ENCODE results near the gene COX7A2L.

Gene COX7A2L

DNA sequence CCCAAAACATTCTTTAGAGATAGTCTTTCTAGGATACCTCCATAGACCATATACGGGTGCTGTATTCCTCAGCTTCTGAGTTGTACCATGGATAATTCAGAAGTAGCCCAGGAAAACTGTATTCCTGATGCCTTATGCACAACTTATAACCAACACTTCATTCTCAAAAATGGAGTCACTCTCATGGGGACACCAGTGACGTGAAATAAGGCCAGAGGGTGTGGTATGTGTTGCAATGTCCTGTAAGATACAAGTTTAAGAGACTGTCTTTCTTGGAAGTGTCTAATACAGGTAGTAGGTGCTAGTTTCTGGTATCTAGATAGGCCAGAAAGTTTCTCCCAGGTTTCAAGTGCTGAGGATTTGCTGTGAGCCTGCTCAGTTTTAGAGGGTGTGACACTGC, 36.1 kb downstream of the COX7A2L start:
- Mint-ChIP-seq H3K4me3 (no peak overlapping the region), H3K27ac (no peak overlapping the region), H3K4me1 (ENCODE audit: low read depth) (peaks cover 28% of the 10 kb centered on the region), H3K36me3 (ENCODE audit: low read depth) (peaks cover 47% of the 10 kb centered on the region), H3K27me3 (ENCODE audit: low read depth) (no peaks in the 10 kb centered on the region), H3K9me3 (no peaks in the 10 kb centered on the region)

DNA sequence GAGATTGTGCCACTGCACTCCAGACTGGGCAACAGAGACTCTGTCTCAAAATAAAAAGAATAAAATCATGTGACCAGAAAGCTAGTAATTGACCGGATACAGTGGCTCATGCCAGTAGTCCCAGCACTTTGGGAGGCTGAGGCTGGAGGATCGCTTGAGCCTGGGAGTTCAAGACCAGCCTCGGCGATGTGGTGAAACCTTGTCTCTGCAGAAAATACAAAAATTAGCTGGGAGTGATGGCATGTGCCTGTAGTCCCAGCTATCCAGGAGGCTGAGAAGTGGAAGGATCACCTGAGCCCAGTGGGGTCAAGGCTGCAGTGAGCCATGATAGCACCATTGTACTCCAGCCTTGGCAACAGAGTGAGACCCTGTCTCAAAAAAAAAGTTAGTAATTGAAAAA, 36.8 kb downstream of the COX7A2L start:
- Mint-ChIP-seq H3K27ac (no peak overlapping the region), H3K9me3 (no peaks in the 10 kb centered on the region), H3K4me3 (no peak overlapping the region), H3K27me3 (ENCODE audit: low read depth) (no peaks in the 10 kb centered on the region), H3K36me3 (ENCODE audit: low read depth) (peaks cover 43% of the 10 kb centered on the region), H3K4me1 (ENCODE audit: low read depth) (peaks cover 26% of the 10 kb centered on the region)

DNA sequence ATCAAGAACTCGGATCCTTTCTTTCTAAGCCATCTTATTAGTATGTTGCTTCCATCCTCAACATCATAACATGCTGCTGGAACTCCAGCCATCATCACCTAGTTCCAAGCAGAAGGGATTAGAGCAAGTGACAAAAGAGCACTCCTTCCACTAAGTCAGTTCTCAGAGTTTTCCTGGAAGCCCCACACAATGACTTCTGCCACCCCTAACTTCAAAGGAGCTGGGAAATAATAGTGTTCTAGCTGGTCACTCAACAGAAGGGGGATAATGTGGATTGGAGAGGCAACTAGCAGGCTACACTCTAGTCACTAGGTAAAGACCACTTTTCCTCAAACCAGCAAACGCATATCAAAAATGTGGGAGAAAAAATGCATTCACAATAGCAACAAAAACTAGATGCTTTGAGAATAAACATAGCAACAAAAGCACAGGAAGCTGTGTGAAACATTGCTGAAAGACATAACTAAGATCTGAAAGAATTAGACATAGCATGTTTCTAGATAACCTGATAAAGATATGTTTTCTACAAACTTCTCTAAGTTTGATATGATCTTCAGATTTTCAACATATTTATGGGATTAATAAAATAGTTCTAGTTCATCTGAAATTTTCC, 39.5 kb downstream of the COX7A2L start:
- Mint-ChIP-seq H3K27me3 (ENCODE audit: low read depth) (no peaks in the 10 kb centered on the region), H3K4me3 (no peak overlapping the region), H3K36me3 (ENCODE audit: low read depth) (peaks cover 45% of the 10 kb centered on the region), H3K9me3 (no peaks in the 10 kb centered on the region), H3K27ac (no peak overlapping the region), H3K4me1 (ENCODE audit: low read depth) (peaks cover 15% of the 10 kb centered on the region)

DNA sequence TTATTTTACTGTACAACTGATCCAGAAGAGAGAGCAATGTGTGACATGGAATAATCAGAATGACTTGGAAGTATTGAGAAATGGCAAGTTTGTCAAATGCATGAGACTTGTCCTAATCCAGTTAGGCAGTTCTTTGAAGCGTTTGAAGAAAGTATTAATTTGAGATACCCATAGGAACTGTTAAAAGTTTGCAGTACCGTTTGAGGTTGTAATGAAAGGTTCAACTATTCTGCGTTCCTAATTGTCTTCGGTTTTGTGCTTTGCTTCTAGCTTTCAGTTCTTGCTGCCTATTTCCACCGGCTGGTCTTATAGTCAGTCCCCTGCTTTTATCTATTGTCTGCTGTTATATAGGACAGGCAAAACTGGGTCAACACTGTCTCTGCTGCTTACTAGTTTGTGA, 41.8 kb downstream of the COX7A2L start:
- Mint-ChIP-seq H3K4me1 (ENCODE audit: low read depth) (peaks cover 14% of the 10 kb centered on the region), H3K27me3 (ENCODE audit: low read depth) (no peaks in the 10 kb centered on the region), H3K27ac (no peak overlapping the region), H3K9me3 (no peaks in the 10 kb centered on the region), H3K36me3 (ENCODE audit: low read depth) (peaks cover 48% of the 10 kb centered on the region), H3K4me3 (no peak overlapping the region)

DNA sequence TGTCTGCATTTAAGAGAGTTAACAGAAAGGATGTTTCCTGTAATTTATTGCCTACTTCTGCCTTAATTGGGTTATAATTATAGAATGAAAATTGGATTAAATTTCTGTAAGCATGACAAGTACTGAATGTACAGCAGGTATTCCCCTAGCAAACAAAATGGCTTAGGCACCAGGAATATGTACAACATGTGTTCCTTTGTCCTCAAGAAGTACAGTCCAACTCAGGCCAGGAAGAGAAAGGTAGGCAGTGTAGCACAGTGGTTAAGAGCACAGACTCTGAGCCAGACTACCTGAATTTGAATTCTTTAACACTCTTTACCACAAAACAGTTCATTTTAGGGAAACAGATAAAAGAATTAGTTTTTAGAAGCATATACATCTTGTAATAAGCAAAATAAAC, 43.1 kb downstream of the COX7A2L start:
- H3K27ac Mint-ChIP-seq = no peak overlapping the region
- H3K4me3 Mint-ChIP-seq = no peak overlapping the region
- no peaks in the 10 kb centered on the region for H3K27me3 Mint-ChIP-seq (ENCODE audit: low read depth)
- H3K4me1 Mint-ChIP-seq (ENCODE audit: low read depth) = peaks cover 14% of the 10 kb centered on the region
- no peaks in the 10 kb centered on the region for H3K9me3 Mint-ChIP-seq
- peaks cover 45% of the 10 kb centered on the region for H3K36me3 Mint-ChIP-seq (ENCODE audit: low read depth)

DNA sequence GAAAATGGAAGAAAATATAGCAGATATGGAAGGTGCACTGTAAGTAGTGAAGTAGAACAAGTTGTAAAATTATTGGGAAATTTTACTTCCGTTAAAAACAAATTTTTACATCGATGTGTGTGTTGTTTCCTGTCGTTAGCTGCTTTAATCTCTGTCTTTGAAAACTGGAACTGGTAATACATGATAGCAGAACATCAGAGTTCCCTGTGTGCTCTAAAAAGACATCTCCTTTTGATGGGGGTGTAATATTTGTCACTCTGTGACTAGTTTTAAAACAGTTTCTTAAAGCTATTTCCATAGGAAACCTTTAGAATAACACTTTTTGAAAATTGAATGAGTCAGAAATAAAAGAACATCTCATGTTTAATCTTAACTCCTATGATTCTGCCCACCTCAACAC, 43.5 kb downstream of the COX7A2L start:
- peaks cover 14% of the 10 kb centered on the region for H3K4me1 Mint-ChIP-seq (ENCODE audit: low read depth)
- no peaks in the 10 kb centered on the region for H3K9me3 Mint-ChIP-seq
- H3K27ac Mint-ChIP-seq = no peak overlapping the region
- no peaks in the 10 kb centered on the region for H3K27me3 Mint-ChIP-seq (ENCODE audit: low read depth)
- H3K4me3 Mint-ChIP-seq = no peak overlapping the region
- H3K36me3 Mint-ChIP-seq (ENCODE audit: low read depth) = peaks cover 42% of the 10 kb centered on the region

DNA sequence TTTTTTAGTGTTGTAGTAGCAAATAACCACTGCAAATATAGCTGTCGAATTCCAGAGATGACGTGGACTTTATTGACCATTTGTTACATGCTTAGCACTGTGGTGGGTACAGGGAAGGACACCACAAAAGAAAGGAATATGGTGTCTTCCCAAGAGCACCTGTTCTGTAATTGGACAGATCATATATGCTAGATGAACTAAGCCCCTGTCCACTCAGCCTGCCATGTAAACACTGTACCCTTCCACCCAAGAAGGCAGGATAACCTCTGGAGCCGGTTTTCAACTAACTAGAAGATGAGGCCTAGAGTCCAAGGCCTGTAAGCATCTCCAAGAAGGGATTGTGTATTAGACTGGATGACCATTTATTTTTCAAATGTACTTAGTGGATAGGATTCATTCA, 44.1 kb downstream of the COX7A2L start:
- Mint-ChIP-seq H3K36me3 (ENCODE audit: low read depth) (peaks cover 40% of the 10 kb centered on the region), H3K4me1 (ENCODE audit: low read depth) (peaks cover 14% of the 10 kb centered on the region), H3K27ac (no peak overlapping the region), H3K4me3 (no peak overlapping the region), H3K27me3 (ENCODE audit: low read depth) (no peaks in the 10 kb centered on the region), H3K9me3 (no peaks in the 10 kb centered on the region)

DNA sequence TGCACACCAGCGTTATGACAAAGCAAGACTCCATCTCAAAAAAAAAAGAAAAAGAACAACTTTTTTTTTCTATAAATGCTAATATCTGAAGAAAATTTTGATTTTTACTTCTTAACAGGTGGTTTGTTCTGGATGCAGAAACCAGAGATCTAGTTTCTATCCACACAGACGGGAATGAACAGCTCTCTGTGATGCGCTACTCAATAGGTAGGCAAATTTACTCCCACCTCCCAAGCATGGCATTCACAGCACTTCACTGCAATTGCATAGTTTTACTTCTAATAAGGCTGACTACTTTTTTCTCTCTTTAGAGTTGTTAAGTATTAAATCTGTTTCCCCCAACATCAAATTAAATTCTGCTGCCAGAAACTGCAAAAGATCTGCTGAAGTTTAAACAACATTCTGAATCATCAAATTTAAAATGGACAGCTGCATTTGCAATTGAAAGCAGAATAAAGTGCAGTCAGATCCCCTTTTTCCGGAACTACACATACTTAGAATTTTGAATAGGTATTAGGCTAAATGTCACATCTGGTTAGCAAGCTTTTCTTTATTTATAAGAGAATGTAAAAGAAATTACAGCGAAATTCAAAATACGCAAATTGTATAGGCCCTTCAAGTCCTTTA, 45.1 kb downstream of the COX7A2L start:
- Mint-ChIP-seq H3K27me3 (ENCODE audit: low read depth) (no peaks in the 10 kb centered on the region), H3K36me3 (ENCODE audit: low read depth) (peaks cover 33% of the 10 kb centered on the region), H3K9me3 (no peaks in the 10 kb centered on the region), H3K4me1 (ENCODE audit: low read depth) (peaks cover 10% of the 10 kb centered on the region), H3K27ac (no peak overlapping the region), H3K4me3 (no peak overlapping the region)

DNA sequence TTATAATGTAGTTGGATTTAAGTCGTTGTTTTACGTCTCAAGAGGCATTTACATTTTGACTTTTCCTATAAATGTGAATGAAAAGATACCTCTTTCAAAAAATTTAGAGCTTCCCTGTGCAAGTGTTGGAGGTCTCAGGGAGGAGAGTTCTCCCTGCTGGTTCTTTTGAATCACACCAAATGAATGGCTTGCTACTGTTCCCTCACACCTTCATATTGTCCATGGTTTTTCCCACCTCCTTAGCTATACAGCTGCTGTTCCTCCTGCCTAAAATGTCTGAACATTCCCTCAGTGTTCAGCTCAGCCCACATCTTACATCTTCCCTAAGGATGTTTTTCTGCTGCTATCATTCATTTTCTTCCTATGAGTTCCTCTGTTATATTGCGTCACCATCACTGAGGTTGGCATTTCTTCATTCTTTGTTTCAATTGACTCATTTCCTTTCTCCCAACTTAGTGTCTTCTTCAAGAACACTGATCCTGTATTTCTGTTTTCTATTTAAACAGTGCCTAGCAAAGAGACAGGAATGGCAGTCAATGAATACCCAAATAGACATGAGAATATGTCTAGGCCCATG, 46.0 kb downstream of the COX7A2L start:
- Mint-ChIP-seq H3K4me1 (ENCODE audit: low read depth) (peaks cover 6% of the 10 kb centered on the region), H3K27ac (peak overlapping the region; percentile 1), H3K4me3 (no peak overlapping the region), H3K36me3 (ENCODE audit: low read depth) (peaks cover 28% of the 10 kb centered on the region), H3K27me3 (ENCODE audit: low read depth) (no peaks in the 10 kb centered on the region), H3K9me3 (no peaks in the 10 kb centered on the region)

DNA sequence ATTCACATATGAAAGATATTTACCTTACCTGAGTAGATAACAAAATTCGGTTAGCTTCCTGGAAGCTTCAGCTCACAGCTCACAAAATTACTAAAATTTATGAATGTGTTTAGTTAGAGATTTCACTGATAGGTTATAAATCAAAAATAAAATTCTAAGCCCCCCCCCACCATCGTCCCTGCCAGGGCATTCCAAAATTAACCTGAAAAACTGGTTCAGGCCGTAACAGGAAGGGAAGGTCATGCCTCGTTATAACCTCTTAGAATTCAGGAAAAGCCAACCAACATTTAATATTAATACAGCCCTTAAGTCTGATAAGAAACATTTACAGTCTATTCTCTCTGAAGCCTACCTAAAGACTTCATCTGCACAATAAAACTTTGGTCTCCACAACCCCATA, 48.9 kb downstream of the COX7A2L start:
- Mint-ChIP-seq H3K9me3 (no peaks in the 10 kb centered on the region), H3K4me3 (no peak overlapping the region), H3K4me1 (ENCODE audit: low read depth) (peaks cover 8% of the 10 kb centered on the region), H3K27ac (no peak overlapping the region), H3K27me3 (ENCODE audit: low read depth) (no peaks in the 10 kb centered on the region), H3K36me3 (ENCODE audit: low read depth) (peaks cover 29% of the 10 kb centered on the region)

DNA sequence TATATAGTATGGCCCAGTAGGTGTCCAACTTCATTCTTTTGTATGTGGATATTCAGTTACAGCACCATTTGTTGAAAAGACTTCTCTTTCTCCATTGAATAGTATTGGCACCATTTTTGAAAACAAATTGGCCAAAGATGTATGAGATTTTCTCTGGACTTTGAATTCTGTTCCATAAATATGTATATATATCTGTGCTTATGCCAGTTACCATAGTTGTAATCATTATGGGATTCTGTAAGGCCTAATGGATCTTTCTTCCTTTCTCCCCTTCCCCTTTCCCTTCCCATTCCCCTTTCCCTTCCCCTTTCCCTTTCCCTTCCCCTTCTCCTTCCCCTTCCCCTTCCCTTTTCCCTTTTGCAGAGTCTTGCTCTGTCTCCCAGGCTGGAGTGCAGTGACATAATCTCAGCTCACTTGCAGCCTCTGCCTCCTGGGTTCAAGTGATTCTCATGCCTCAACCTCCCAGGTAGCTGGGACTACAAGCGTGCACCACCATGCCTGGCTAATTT, 51.0 kb downstream of the COX7A2L start:
- Mint-ChIP-seq H3K4me3 (no peak overlapping the region), H3K36me3 (ENCODE audit: low read depth) (peaks cover 30% of the 10 kb centered on the region), H3K9me3 (no peaks in the 10 kb centered on the region), H3K27ac (no peak overlapping the region), H3K27me3 (ENCODE audit: low read depth) (no peaks in the 10 kb centered on the region), H3K4me1 (ENCODE audit: low read depth) (peaks cover 19% of the 10 kb centered on the region)

DNA sequence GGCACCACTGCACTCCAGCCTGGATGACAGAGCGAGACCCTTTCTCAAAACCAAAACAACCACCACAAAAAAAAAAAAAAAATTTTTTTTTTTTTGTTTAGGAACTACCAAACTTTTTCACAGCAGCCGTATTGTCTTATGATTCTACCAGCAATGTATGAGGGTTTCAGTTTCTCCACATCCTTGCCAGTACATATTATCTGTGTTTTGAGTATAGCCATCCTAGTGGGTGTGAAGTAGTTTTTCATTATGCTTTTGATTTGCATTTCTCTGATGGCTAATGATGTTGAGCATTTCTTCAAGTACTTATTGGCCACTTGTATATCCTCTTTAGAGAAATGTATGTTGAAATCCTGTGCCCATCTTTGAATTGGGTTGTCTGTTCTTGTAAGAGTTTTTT, 51.7 kb downstream of the COX7A2L start:
- Mint-ChIP-seq H3K27me3 (ENCODE audit: low read depth) (no peaks in the 10 kb centered on the region), H3K4me3 (no peak overlapping the region), H3K36me3 (ENCODE audit: low read depth) (peaks cover 25% of the 10 kb centered on the region), H3K9me3 (no peaks in the 10 kb centered on the region), H3K27ac (no peak overlapping the region), H3K4me1 (ENCODE audit: low read depth) (peaks cover 14% of the 10 kb centered on the region)

DNA sequence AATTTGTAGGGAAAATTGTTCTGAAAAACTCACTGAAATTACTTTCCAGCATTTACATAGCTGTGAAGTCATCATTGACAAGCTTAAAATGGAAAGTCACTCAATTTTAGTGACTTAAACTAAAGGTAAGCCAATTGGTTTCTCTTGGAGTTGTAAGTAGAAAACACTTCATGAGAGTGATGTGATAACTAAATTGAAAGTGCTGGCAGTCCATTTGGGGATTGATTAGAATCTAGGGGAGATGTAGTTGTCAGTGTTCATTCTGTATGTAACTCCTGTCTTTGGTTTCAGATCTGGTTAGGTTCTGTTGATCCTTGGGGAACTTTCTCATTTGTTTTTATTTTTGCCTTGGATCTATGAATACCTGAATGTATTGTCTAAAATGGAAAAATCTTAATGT, 53.8 kb downstream of the COX7A2L start:
- no peaks in the 10 kb centered on the region for H3K9me3 Mint-ChIP-seq
- H3K27ac Mint-ChIP-seq = no peak overlapping the region
- peaks cover 14% of the 10 kb centered on the region for H3K4me1 Mint-ChIP-seq (ENCODE audit: low read depth)
- peaks cover 35% of the 10 kb centered on the region for H3K36me3 Mint-ChIP-seq (ENCODE audit: low read depth)
- no peaks in the 10 kb centered on the region for H3K27me3 Mint-ChIP-seq (ENCODE audit: low read depth)
- H3K4me3 Mint-ChIP-seq = no peak overlapping the region

DNA sequence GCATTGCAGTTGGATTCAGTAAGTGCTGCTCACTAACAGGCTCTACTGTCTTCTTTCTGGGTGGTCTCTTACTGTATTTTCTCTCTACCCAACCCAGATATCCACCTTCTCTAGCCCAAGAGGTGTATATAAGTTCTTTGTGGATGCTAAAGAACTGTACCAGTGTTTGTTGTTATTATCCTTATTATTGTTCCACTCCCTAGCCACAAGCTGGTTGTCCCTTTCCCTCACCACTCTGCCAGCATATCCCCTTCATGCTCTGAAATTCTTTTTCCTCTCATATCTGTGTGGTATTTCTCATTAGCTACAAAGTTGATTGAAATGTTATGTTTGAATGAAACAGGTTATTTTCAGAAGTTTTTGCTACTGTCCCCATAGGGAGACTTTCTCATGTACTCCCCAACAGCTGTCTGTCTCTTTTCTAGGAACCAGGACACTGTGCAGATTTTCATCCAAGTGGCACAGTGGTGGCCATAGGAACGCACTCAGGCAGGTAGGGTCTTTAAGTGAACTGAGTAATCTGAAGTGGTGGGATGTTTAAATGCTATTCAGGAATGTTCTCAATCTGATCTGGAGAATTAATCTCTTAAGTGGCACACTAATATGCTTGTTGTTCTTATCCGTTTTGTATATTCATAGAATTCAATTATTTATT, 56.8 kb downstream of the COX7A2L start:
- H3K4me1 Mint-ChIP-seq (ENCODE audit: low read depth) = peaks cover 21% of the 10 kb centered on the region
- no peak overlapping the region for H3K27ac Mint-ChIP-seq
- no peaks in the 10 kb centered on the region for H3K27me3 Mint-ChIP-seq (ENCODE audit: low read depth)
- no peaks in the 10 kb centered on the region for H3K9me3 Mint-ChIP-seq
- peaks cover 45% of the 10 kb centered on the region for H3K36me3 Mint-ChIP-seq (ENCODE audit: low read depth)
- no peak overlapping the region for H3K4me3 Mint-ChIP-seq

DNA sequence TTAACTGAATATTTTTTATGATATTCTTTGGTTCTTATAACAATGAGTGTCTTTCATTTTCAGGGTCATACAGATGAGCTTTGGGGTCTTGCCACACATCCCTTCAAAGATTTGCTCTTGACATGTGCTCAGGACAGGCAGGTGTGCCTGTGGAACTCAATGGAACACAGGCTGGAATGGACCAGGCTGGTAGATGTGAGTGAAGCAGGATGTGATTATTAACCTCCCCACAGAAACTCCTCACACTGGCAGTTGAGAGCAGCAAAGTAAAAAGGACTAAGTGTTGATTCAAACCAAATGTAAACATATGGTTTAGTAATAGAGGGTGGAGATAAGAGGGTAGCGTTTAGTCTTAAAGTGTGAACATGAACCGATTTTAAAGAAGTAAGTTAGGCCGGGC, 57.8 kb downstream of the COX7A2L start:
- H3K9me3 Mint-ChIP-seq = no peaks in the 10 kb centered on the region
- H3K27ac Mint-ChIP-seq = no peak overlapping the region
- no peaks in the 10 kb centered on the region for H3K27me3 Mint-ChIP-seq (ENCODE audit: low read depth)
- H3K4me1 Mint-ChIP-seq (ENCODE audit: low read depth) = peaks cover 27% of the 10 kb centered on the region
- H3K4me3 Mint-ChIP-seq = no peak overlapping the region
- peaks cover 46% of the 10 kb centered on the region for H3K36me3 Mint-ChIP-seq (ENCODE audit: low read depth)

All from T-helper 1 cell treated with Interleukin-12 subunit alpha and Interleukin-12 subunit beta and Interleukin-4 antibody, amounts not matched to agents 30 μg/mL and 1 μg/mL, for 36 hours (primary cell).